Brain microvascular endothelial cell (primary cell): Measurements from ENCODE around the gene HHAT.

Experiments used
- DNase-seq: peaks from one replicate; pipeline ENCODE4 v3.0.0-alpha.2; 2020
- H3K27ac ChIP-seq: fragments of 250-450 bp; sonication (Bioruptor Pico); 2 replicates; pipeline ENCODE4 v1.5.1; 2020; ENCODE audit warnings: mild to moderate bottlenecking, moderate library complexity
- H3K27me3 ChIP-seq: fragments of 250-450 bp; sonication (Bioruptor Pico); replicated peaks from 2 replicates; pipeline ENCODE4 v1.5.1; 2020; ENCODE audit warnings: mild to moderate bottlenecking
- H3K36me3 ChIP-seq: fragments of 250-450 bp; sonication (Bioruptor Pico); replicated peaks from 2 replicates; pipeline ENCODE4 v1.5.1; 2020; ENCODE audit warnings: mild to moderate bottlenecking
- H3K4me3 ChIP-seq: 2 replicates; pipeline ENCODE4 v1.5.1; 2011; ENCODE audit warnings: low read depth, mild to moderate bottlenecking, control low read depth, low read length, moderate library complexity
- CTCF ChIP-seq: IDR thresholded peaks from 2 replicates; pipeline ENCODE4 v1.5.1; 2011; ENCODE audit warnings: low read depth, mild to moderate bottlenecking, moderate library complexity, low read length, control low read depth, inconsistent platforms; ENCODE audit errors: missing control alignments
- in situ Hi-C: cut with HindIII; loops from 2 replicates; pipeline ENCODE4 v1.10.0; 2017; ENCODE audit warnings: low sequenced_read_pairs, low pct_ligation_motif_present

The HHAT gene

GRCh38 chr1:210499956-210500355, 171.3 kb downstream of the HHAT start:
- Histone ChIP-seq H3K4me3 (no peak overlapping the region), H3K36me3 (no peaks in the 10 kb centered on the region), H3K27me3 (no peaks in the 10 kb centered on the region), H3K27ac (no peak overlapping the region)
- no peak for TF ChIP-seq CTCF
- no peak for DNase-seq
- in situ Hi-C loops, result no loop called here

GRCh38 chr1:210500831-210501230, 172.1 kb downstream of the HHAT start:
- DNase-seq, result no peak
- in situ Hi-C loops, result no loop called here
- Histone ChIP-seq H3K27ac (no peak overlapping the region), H3K4me3 (no peak overlapping the region), H3K27me3 (no peaks in the 10 kb centered on the region), H3K36me3 (no peaks in the 10 kb centered on the region)
- no peak for TF ChIP-seq CTCF

- Histone ChIP-seq H3K4me3 (no peak overlapping the region), H3K36me3 (no peaks in the 10 kb centered on the region), H3K27me3 (no peaks in the 10 kb centered on the region), H3K27ac (no peak overlapping the region)
- TF ChIP-seq CTCF, result no peak
- in situ Hi-C loops, result no loop called here
- no peak for DNase-seq
Measured at GRCh38 chr1:210504286-210504685, 175.6 kb downstream of the HHAT start.

GRCh38 chr1:210505601-210506496, 177.1 kb downstream of the HHAT start:
- TF ChIP-seq CTCF, result no peak
- no peak overlapping the region for H3K4me3 ChIP-seq
- in situ Hi-C loops, result no loop called here
- no peaks in the 10 kb centered on the region for H3K36me3 ChIP-seq
- H3K27ac ChIP-seq, result no peak overlapping the region
- no peaks in the 10 kb centered on the region for H3K27me3 ChIP-seq
- no peak for DNase-seq

GRCh38 chr1:210506689-210507088, 178.0 kb downstream of the HHAT start:
- in situ Hi-C loops, result no loop called here
- no peak overlapping the region for H3K27ac ChIP-seq
- no peak for TF ChIP-seq CTCF
- no peaks in the 10 kb centered on the region for H3K36me3 ChIP-seq
- no peak for DNase-seq
- H3K4me3 ChIP-seq, result no peak overlapping the region
- no peaks in the 10 kb centered on the region for H3K27me3 ChIP-seq
